HepG2 (cell line): ENCODE measurements around the gene DOCK9. TPM values are rescaled to one million over a fixed set of nuclear protein-coding genes. Genes with fewer than 3 reads are reported as not detected.

Experiments
- ATAC-seq: fragments of 200-7000 bp; cut with Tn5 transposase; 3 replicates; pipeline ENCODE4 v1.9.1; 2020; ENCODE audit warnings: mild to moderate bottlenecking, moderate library complexity
- BruUV-seq: library from RNA; stranded (reverse); fragments of 400-500 nt; replicated peaks from 2 replicates; lab custom pipeline; 2021; lab: Mats Ljungman, UMichigan
- CTCF ChIA-PET: fragments of 300-600 bp; formaldehyde crosslinking; extraction: SDS; loops from one replicate; lab custom pipeline; 2021; ENCODE audit warnings: low total read pairs, inconsistent platforms, low intra/inter-chr PET ratio; lab: Yijun Ruan, JAX
- POLR2A ChIA-PET: fragments of 350-600 bp; sonication (Branson Sonifier 250); formaldehyde crosslinking; loops from one replicate; lab custom pipeline; 2020; ENCODE audit warnings: antibody characterized with exemption, inconsistent platforms; lab: Yijun Ruan, JAX
- DNase-seq: peaks from one replicate; pipeline ENCODE4 v3.0.0-alpha.2; 2015; ENCODE audit warnings: low spot score
- FAIRE-seq: peaks from 3 replicates; lab custom pipeline; 2011; peaks lifted over from hg19 to GRCh38; lab: Jason Lieb, UNC
- H2AFZ ChIP-seq: one replicate; pipeline ENCODE4 v1.6.1; 2011; ENCODE audit warnings: low read length, inconsistent platforms
- H3K27ac ChIP-seq: fragments of 300-600 bp; 3 replicates; pipeline ENCODE4 v1.8.0; 2011; ENCODE audit warnings: mixed run types, mild to moderate bottlenecking, mixed read lengths, low read length, inconsistent platforms; ENCODE audit not compliant: insufficient read depth; ENCODE audit errors: extremely low read length
- H3K27me3 ChIP-seq, 2 experiments: fragments of 200-600 bp in 1 of 2; 2 replicates in 1 of 2; 3 replicates in 1 of 2; pipeline versions ENCODE4 v1.6.0 to v1.8.0; 2011; ENCODE audit warnings: low read length in 2 of 2, mild to moderate bottlenecking in 2 of 2, moderate library complexity in 2 of 2, inconsistent platforms in 1 of 2; ENCODE audit not compliant: insufficient read depth in 2 of 2, control insufficient read depth in 1 of 2
- H3K36me3 ChIP-seq, 2 experiments: fragments of 200-600 bp in 1 of 2; replicated peaks in 1 of 2; 2 replicates in 1 of 2; 3 replicates in 1 of 2; pipeline versions ENCODE4 v1.5.1 to v1.8.0; 2011; ENCODE audit warnings: low read length in 2 of 2, inconsistent platforms in 1 of 2; ENCODE audit not compliant: insufficient read depth in 2 of 2, control insufficient read depth in 1 of 2
- H3K4me1 ChIP-seq: 2 replicates; pipeline ENCODE4 v1.5.1; 2012; ENCODE audit warnings: low read length, inconsistent platforms; ENCODE audit not compliant: insufficient read depth
- H3K4me2 ChIP-seq: 2 replicates; pipeline ENCODE4 v1.6.0; 2011; ENCODE audit warnings: low read depth, low read length, inconsistent platforms
- H3K4me3 ChIP-seq, 3 experiments: fragments of 200-600 bp in 1 of 3; sonication (generic), shearing (Covaris generic) in 1 of 3; replicated peaks in 1 of 3; 2 replicates each; pipeline ENCODE4 v1.5.1; 2011 to 2016; ENCODE audit warnings: low read length in 3 of 3, inconsistent platforms in 2 of 3, low read depth in 2 of 3, mild to moderate bottlenecking in 2 of 3, control low read depth in 1 of 3, mixed read lengths in 1 of 3; ENCODE audit not compliant: insufficient read depth in 1 of 3
- H3K79me2 ChIP-seq: one replicate; pipeline ENCODE4 v1.6.1; 2011; ENCODE audit warnings: low read length, inconsistent platforms; ENCODE audit not compliant: insufficient read depth
- H3K9ac ChIP-seq: 2 replicates; pipeline ENCODE4 v1.6.0; 2011; ENCODE audit warnings: mild to moderate bottlenecking, low read depth, low read length, inconsistent platforms; ENCODE audit not compliant: insufficient read depth
- H3K9me3 ChIP-seq: 2 replicates; pipeline ENCODE4 v1.5.1; 2012; ENCODE audit warnings: mild to moderate bottlenecking, low read length
- H4K20me1 ChIP-seq: 2 replicates; pipeline ENCODE4 v1.6.0; 2011; ENCODE audit warnings: inconsistent platforms, mild to moderate bottlenecking, low read length, moderate library complexity; ENCODE audit not compliant: insufficient read depth
- ATAD3A ChIP-seq: sonication (generic); formaldehyde crosslinking; IDR thresholded peaks from 2 replicates; pipeline ENCODE4 v1.4.0; 2020; ENCODE audit warnings: missing genetic modification reagents
- DR1 ChIP-seq: sonication (generic); formaldehyde crosslinking; IDR thresholded peaks from 2 replicates; pipeline ENCODE4 v1.8.0; 2021; ENCODE audit warnings: mild to moderate bottlenecking, missing genetic modification reagents, inconsistent platforms
- HOXA9 ChIP-seq: sonication (generic); formaldehyde crosslinking; IDR thresholded peaks from 2 replicates; pipeline ENCODE4 v1.8.1; 2022; ENCODE audit warnings: missing genetic modification reagents, mild to moderate bottlenecking, moderate library complexity, borderline replicate concordance
- KDM1A ChIP-seq: IDR thresholded peaks from 2 replicates; pipeline ENCODE4 v1.6.1; 2016; ENCODE audit warnings: missing compliant biosample characterization
- KDM3A ChIP-seq: IDR thresholded peaks from 2 replicates; pipeline ENCODE4 v1.6.1; 2018; ENCODE audit warnings: low read depth, missing compliant biosample characterization
- MLLT10 ChIP-seq: sonication (generic); formaldehyde crosslinking; IDR thresholded peaks from 2 replicates; pipeline ENCODE4 v1.4.0; 2020; ENCODE audit warnings: missing genetic modification reagents
- MXD3 ChIP-seq: IDR thresholded peaks from 2 replicates; pipeline ENCODE4 v1.6.1; 2016; ENCODE audit warnings: mild to moderate bottlenecking, missing biosample characterization, missing genetic modification reagents
- RNF2 ChIP-seq: fragments of 450-650 bp; conservative IDR thresholded peaks from 2 replicates; pipeline ENCODE4 v1.6.1; 2016; ENCODE audit warnings: low read depth
- SMAD9 ChIP-seq: sonication (generic); formaldehyde crosslinking; IDR thresholded peaks from 2 replicates; pipeline ENCODE4 v1.5.1; 2020; ENCODE audit warnings: mild to moderate bottlenecking, missing genetic modification reagents
- TGIF2 ChIP-seq: IDR thresholded peaks from 2 replicates; pipeline ENCODE4 v1.6.1; 2016; ENCODE audit warnings: control low read depth, missing compliant biosample characterization
- ZBTB1 ChIP-seq: sonication (generic); formaldehyde crosslinking; IDR thresholded peaks from 2 replicates; pipeline ENCODE4 v1.4.0; 2020; ENCODE audit warnings: missing genetic modification reagents, borderline replicate concordance
- ZC3H13 ChIP-seq: sonication (generic); formaldehyde crosslinking; IDR thresholded peaks from 2 replicates; pipeline ENCODE4 v1.8.1; 2023; ENCODE audit warnings: mild to moderate bottlenecking, missing genetic modification reagents, moderate library complexity
- ZNF263 ChIP-seq: sonication (generic); formaldehyde crosslinking; IDR thresholded peaks from 2 replicates; pipeline ENCODE4 v1.4.0; 2020; ENCODE audit warnings: missing genetic modification reagents
- WGBS: methylation state at CpG from one replicate; pipeline ENCODE4 v1.1.6; 2017; ENCODE audit warnings: low lambda C conversion rate; 5-methylcytosine and 5-hydroxymethylcytosine counted together
- in situ Hi-C: cut with HindIII; loops from 2 replicates; pipeline ENCODE4 v1.10.0; 2017; ENCODE audit warnings: low pct_unique_long_range_greater_than_20kb; ENCODE audit not compliant: extremely low pct_ligation_motif_present
- intact Hi-C: fragments of 100-400 bp; cut with micrococcal nuclease; formaldehyde crosslinking; loops from one replicate; pipeline ENCODE4 v1.10.0; 2022; ENCODE audit not compliant: unreplicated experiment
- polyA plus RNA-seq, 8 experiments: library from polyadenylated mRNA; depleted of rRNA in 3 of 8; stranded (reverse) in 7 of 8; unstranded in 1 of 8; fragments of >200 nt; fragmentation: Illumina TruSeq in 4 of 8; extraction: Trizol in 4 of 8; gene quantifications; 2 replicates each; pipeline versions ENCODE4 v1.2.1 to v1.2.3, GENCODE V29; 2011 to 2016; ENCODE audit warnings: low read depth in 4 of 8, missing spikeins in 1 of 8, mixed read lengths in 1 of 8; ENCODE audit not compliant: insufficient read depth in 1 of 8
- total RNA-seq, 5 experiments: library from RNA; depleted of rRNA; stranded (reverse); fragments of >200 nt; fragmentation: Illumina TruSeq; extraction: Trizol; gene quantifications; 2 replicates each; pipeline ENCODE4 v1.2.3, GENCODE V29; 2016; ENCODE audit warnings: low read depth in 1 of 5
- TF ChIP-seq, protein P1 (sequence below): sonication (generic); formaldehyde crosslinking; IDR thresholded peaks from 2 replicates; pipeline ENCODE4 v1.9.0; 2021; ENCODE audit warnings: missing genetic modification reagents, borderline replicate concordance

The DOCK9 gene
- total and polyA plus RNA-seq, 2 of the 13 experiments (the other 11 are each of a cell fraction or from before 2014, with no cell fraction given), result 0.44 to 0.97 TPM

GRCh38 chr13:98858191-98858590 lies 119.7 kb downstream of the DOCK9 start:
- CTCF ChIA-PET, result no interaction called here
- H3K36me3 ChIP-seq, result no peaks in the 10 kb centered on the region

GRCh38 chr13:98856983-98857382 lies 120.9 kb downstream of the DOCK9 start:
- DNase-seq, result no peak
- POLR2A ChIA-PET, result no interaction called here

More at GRCh38 chr13:98858191-98858590, 119.7 kb downstream of the DOCK9 start:
- Histone ChIP-seq H3K4me2 (no peak overlapping the region), H2AFZ (no peak overlapping the region), H3K27me3 (no peaks in the 10 kb centered on the region; a peak in 1 of 5 replicates), H3K9ac (no peak overlapping the region), H3K4me3 (no peak overlapping the region), H3K27ac (no peak overlapping the region), H4K20me1 (no peaks in the 10 kb centered on the region), H3K4me1 (no peaks in the 10 kb centered on the region), H3K9me3 (no peaks in the 10 kb centered on the region), H3K79me2 (no peaks in the 10 kb centered on the region)
- WGBS, result 65% methylated on average over 4 of the region's 4 CpGs
- FAIRE-seq (no peak), ATAC-seq (no peak), DNase-seq (no peak)
- POLR2A ChIA-PET, result no interaction called here
- in situ Hi-C loops (no loop called here), intact Hi-C loops (no loop called here)
- TF ChIP-seq ATAD3A, result no peak
- no peak for TF ChIP-seq HOXA9
- TF ChIP-seq KDM3A (CRISPR knock-in tag), result no peak
- no TSS peak for BruUV-seq

More at GRCh38 chr13:98856983-98857382, 120.9 kb downstream of the DOCK9 start:
- FAIRE-seq, result no peak
- no peaks in the 10 kb centered on the region; a peak in 1 of 5 replicates for H3K27me3 ChIP-seq
- CTCF ChIA-PET, result no interaction called here
- H3K4me3 ChIP-seq, result no peak overlapping the region
- H3K27ac ChIP-seq, result no peak overlapping the region
- H3K79me2 ChIP-seq, result no peaks in the 10 kb centered on the region
- TF ChIP-seq ZC3H13 (CRISPR knock-in tag), result no peak
- TF ChIP-seq TGIF2 (CRISPR knock-in tag), result no peak
- TF ChIP-seq MXD3, result no peak
- no peak for TF ChIP-seq MLLT10 (CRISPR knock-in tag)
- no peak for TF ChIP-seq ZBTB1 (CRISPR knock-in tag)
- no peak for TF ChIP-seq ZNF263 (CRISPR knock-in tag)
- no peak for TF ChIP-seq KDM1A (CRISPR knock-in tag)
- TF ChIP-seq RNF2, result no peak
- no peak for TF ChIP-seq SMAD9 (CRISPR knock-in tag)
- no peak for TF ChIP-seq DR1 (CRISPR knock-in tag)
- TF ChIP-seq, protein P1, sequence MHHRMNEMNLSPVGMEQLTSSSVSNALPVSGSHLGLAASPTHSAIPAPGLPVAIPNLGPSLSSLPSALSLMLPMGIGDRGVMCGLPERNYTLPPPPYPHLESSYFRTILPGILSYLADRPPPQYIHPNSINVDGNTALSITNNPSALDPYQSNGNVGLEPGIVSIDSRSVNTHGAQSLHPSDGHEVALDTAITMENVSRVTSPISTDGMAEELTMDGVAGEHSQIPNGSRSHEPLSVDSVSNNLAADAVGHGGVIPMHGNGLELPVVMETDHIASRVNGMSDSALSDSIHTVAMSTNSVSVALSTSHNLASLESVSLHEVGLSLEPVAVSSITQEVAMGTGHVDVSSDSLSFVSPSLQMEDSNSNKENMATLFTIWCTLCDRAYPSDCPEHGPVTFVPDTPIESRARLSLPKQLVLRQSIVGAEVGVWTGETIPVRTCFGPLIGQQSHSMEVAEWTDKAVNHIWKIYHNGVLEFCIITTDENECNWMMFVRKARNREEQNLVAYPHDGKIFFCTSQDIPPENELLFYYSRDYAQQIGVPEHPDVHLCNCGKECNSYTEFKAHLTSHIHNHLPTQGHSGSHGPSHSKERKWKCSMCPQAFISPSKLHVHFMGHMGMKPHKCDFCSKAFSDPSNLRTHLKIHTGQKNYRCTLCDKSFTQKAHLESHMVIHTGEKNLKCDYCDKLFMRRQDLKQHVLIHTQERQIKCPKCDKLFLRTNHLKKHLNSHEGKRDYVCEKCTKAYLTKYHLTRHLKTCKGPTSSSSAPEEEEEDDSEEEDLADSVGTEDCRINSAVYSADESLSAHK (CRISPR knock-in tag), result no peak
- TF ChIP-seq, all 625 proteins: peak for 0
- no peak for ATAC-seq
- no peaks in the 10 kb centered on the region for H3K36me3 ChIP-seq
- no peaks in the 10 kb centered on the region for H4K20me1 ChIP-seq
- no peaks in the 10 kb centered on the region for H3K4me1 ChIP-seq
- H3K4me2 ChIP-seq, result no peak overlapping the region
- no peak overlapping the region for H2AFZ ChIP-seq
- in situ Hi-C loops (no loop called here), intact Hi-C loops (no loop called here)
- 58% methylated on average over 4 of the region's 5 CpGs for WGBS
- H3K9ac ChIP-seq, result no peak overlapping the region
- BruUV-seq, result no TSS peak
- no peaks in the 10 kb centered on the region for H3K9me3 ChIP-seq
